ENCODE measurements around the gene PLXNA1.

The PLXNA1 gene

DNA sequence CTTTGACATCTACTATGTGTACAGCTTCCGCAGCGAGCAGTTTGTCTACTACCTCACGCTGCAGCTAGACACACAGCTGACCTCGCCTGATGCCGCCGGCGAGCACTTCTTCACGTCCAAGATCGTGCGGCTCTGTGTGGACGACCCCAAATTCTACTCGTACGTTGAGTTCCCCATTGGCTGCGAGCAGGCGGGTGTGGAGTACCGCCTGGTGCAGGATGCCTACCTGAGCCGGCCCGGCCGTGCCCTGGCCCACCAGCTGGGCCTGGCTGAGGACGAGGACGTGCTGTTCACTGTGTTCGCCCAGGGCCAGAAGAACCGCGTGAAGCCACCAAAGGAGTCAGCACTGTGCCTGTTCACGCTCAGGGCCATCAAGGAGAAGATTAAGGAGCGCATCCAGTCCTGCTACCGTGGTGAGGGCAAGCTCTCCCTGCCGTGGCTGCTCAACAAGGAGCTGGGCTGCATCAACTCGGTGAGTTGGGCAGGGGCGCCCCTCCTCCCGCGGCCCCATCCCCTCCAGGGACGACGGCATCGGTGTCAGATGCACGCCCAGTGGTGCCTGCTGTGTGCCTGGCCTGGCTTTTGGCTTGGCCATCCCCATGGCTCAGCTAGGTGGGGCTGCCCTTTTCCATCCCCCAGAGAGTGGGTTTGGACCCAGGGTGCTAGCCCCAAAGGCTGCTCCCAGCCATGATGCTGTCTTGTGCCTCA is 6.6 kb downstream of the PLXNA1 start:
- no peak for DNase-seq

DNA sequence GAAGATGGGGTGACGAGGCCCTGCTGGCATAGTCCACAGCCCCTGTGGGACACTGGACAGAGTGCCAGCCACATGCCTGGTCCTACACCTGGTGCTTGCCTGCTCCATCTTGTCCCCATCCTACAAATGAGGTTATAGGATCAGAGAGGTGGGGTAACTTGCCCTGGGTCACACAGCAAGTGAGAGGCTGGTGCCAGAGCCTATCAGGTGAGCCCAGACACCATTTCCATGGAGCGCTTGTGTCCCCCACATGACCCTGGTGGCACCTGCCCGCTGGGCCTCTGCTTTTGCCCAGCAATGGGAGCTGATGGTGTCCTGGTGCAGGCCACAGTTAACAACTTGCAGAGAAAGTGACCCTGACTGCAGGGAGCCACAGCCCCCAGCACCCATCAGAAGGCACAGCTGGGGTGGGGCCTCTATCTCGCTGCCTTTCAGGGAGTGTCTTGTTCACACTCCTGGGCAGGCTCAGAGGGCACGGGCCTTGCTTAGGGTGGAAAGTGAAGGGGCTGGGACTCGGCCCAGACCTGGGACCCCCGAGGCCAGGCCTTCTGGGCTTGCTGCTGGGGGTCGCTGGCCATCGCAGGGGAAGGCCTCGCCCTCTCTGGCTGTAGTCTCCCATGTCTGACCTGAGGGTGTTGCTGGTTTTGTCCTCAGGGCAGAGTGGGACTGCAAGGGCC is 7.2 kb downstream of the PLXNA1 start:
- no peak for DNase-seq

DNA sequence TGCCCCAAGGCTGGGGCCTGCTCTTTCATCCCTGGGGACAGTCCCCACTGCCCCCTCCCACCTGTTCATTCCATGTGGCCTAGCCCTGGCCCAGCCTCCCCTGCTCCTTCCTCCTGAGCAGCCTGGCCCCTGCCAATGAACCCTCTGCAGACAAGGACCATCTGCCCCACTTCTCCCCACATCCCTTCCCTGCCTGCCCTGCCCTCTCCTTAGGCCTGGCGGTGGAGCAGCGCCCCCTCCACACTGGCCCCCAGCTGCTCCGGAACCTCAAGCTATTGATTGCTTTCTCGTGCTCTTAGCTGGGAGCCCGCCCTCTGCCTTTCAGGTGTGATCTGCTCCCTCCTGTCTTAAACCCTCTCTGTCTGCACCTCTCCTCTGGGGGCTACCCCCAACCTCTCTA is 8.0 kb downstream of the PLXNA1 start:
- no peak for DNase-seq

DNA sequence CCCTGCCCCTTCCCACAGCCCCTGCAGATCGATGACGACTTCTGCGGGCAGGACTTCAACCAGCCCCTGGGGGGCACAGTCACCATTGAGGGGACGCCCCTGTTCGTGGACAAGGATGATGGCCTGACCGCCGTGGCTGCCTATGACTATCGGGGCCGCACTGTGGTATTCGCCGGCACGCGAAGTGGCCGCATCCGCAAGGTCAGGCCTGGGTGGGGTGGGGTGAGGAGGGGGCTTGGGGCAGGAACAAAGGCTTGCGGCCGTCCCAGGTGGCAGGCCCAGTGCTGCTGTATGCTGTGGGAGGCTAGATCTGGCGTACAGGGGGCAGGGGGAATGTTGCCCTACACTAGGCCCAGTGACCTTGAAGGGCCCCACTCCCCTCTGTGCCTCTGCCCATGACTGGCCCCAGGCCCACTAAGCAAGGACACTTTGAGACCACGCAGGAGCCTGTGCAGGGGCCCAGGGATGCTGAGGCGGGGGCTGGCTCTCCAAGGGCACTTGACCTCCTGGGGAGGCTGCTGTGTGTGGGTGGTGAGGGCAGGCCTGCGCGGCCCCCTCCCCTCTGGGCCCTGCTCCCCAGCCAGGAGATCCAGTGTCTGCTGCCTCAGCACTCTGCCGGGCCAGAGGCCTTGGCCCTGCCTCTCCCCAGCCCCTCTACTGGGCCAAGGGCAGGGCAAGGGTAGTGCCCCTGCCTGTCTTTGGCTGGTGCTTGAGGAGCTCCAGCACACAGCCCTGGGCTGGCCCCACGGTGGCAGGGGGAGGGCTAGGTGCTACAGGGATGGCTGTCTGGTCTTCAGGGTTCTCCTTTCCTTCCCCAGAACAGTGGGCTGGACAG is 8.7 kb downstream of the PLXNA1 start:
- no peak for DNase-seq

DNA sequence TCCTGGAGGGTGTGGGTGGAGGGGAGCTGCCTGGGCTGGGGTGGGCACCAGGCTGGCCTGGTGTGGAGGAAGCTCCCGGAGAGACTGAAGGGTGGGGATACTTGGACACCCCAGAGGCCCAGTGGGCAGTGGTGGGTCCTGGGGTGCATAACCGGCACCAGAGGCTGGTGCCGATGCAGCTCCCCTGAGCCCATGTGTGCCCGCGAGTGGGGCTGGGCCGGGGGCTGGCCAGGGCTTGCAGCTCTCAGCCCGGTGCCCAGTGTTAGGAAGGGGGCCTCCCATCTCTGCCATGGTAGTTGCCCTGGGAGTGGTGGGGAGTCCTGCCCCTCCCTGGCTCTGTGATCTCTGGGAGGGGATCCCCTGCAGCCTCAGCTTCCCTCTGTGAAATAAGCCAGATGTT is 9.3 kb downstream of the PLXNA1 start:
- DNase-seq, result no peak

DNA sequence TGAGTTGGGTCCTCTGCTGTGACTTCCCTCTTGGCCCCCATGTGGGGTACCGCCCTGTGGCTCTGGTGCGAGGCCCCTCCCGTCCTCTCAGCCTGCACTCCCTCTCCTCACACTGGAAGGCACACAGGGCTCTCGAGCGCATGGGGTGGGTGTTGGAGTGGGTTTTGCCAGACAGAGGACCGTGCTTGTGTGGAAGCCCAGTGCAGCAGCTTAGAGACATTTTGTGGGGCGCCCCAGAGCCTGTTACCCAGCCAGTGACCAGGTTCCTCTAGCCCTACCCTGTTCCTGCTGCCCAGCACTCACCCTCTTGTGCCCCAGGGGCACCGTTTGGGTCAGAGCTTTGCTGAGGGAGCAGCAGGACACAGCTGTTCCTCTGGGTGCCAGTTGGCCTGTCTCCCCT is 9.9 kb downstream of the PLXNA1 start:
- no peak for DNase-seq

DNA sequence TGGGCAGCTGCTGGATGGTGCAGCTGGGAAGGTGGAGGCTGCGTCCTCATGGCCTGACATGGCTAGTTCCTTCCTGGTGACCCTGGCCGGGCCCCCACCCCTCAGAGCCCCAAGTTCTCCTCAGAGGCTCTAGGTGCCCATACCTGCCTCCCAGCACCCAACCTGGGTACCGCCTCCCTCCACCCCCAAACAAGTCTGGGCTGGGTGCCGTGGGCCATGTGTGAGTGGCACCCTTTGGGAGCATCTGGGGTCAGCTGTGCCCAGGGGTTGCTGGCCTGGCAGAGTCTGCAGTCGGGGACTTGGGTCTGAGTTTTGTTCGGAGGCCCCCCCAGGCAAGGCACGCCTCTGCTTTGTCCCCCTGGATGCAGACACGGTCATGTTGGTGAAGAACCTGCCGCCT is 10.5 kb downstream of the PLXNA1 start:
- DNase-seq, result no peak

DNA sequence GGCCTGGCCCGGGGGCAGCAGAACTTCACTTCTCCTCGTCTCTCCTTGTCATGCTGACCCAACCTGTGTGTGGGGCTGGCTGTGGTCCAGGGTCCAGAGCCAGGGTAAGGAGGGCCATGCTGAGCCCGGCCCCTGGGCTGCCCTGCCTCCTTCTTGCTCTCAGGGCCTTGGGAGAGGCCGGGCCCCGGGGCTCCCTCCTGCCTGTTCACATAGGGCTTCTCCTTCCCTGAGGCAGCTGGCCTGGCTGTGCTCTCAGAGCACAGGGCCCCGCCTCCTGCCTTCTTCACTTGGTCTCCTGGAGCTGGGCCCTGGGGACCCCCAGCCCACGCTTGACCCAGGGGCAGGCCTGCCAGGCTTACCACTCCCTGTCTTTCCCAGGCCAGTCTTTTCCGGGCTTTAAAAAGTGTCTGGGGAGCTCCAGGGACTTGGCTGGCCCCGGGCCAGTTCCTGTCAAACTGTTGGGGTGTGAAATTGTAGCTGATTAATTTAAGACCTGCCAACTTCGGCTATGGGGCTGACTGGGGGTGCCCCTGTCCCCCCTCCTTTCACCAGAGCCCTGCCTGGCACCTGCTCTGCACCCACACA is 11.8 kb downstream of the PLXNA1 start:
- no peak for DNase-seq

DNA sequence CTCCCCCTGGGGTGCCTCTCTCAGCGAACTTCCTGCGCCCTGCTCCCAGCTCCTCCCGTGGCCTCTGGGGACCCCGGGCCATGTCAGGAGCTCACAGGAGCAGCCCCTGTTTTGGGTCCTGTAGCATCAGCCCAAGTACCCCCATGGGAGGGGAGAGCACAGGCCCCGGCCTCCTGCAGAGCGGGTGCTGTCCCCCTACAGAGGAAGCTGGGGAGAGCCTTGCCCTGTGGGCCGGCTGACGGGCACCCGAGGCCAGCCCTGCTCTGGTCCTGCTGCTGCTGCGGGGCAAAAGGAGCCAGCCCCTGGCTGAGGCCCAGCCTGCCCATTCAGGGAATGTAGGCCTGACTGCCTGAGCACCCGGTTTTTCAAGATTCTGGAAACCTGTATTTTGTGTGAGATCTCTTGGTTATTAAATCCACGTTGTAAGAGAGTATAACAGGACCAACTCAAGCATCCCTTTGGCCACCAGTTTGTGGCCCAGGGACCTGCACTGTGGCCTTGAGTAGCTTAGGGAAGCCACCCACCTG is 12.4 kb downstream of the PLXNA1 start:
- DNase-seq, result no peak

DNA sequence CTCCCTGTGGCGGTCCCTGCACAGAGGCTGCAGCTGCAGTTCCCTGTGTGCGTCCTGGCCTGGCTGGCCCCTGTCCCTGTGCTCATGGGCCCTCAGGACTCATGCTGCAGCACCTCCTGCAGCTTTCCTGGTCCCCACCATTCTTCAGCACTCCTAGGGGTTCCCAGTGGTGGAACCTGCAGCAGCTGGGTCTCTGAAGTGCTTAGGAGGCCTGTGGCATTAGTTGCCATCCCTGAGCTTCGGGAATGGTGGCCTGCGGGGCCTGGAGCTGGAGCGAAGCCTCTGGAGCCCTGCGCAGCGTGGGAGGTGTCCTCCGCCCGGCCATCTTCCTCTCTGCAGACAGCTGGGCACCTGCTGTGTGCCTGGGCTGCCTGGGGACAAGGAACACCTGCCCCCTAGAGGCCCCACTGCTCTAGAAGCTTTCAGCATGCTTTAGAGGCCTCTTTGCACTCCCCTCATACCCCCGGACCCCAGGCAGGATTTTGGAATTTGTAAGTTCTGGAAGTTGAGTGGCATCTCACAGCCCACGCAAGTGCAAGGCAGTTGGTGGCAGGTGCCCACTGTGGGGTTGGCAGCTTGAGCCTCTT is 13.1 kb downstream of the PLXNA1 start:
- no peak for DNase-seq

DNA sequence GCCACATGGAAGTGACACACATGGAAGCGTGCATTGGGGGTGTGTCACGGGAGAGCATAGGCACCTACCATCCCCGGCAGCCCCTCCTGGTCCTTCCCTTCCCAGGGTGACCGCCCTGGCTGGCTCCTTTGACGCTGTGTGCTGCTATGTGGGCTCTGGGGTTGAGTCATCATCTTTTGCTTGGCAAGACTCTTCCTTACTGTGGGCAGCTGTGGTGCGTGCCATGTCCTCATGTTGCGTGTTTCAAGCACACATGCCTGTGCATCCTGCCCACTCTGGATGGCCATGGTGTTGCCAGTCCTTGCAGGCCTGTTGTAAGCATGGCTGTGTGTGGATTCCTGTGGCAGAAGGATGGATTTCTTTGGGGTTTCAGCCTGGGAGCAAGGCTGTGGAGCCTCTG is 14.0 kb downstream of the PLXNA1 start:
- DNase-seq, result no peak

DNA sequence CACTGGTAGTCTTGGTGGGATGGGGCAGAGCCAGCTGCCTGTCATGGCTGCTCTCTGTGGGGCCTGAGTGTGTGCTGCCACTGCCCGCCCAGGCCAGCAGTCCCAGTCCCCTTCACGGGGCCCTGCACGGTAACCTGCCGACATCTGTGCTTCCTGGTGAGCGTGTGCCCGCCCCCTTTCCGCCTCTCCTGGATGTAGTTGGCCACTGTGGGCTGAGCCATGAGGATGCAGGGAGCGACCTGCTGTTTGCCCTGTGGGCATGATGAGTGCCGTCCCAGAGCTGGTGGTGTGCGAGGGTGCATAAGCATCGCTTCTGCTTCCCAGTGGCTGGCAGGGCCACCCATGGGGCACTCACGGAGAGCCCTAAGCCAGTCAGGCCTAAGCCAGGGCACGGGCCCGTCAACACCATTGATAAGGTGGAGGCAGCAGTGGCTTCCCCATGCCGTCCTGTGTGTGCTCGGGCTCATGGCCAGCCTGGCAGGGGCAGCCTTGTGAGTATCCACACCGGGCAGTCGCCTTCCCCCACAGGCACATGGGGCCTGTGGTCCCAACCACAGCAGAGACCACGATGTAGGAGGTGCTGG is 14.6 kb downstream of the PLXNA1 start:
- DNase-seq, result no peak

DNA sequence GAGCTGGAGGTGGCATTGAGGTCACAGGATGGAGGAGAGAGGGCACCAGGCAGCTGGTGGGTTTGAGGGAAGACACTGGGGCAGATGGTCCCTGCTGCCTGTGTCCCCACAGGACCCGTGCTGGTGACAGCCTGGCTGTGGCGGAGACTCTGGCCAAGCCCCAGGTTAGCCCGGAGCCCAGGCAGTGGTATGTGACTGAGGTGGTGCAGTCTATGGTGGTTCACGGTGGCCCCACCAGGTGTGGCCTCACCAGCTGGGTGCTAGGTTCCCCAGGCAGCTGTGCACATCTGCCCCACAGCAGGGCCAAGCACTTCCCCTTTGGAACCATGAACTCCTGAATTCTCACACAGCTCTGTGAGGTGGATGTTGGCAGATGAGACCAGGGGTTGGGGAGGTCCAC is 15.4 kb downstream of the PLXNA1 start:
- DNase-seq, result no peak

DNA sequence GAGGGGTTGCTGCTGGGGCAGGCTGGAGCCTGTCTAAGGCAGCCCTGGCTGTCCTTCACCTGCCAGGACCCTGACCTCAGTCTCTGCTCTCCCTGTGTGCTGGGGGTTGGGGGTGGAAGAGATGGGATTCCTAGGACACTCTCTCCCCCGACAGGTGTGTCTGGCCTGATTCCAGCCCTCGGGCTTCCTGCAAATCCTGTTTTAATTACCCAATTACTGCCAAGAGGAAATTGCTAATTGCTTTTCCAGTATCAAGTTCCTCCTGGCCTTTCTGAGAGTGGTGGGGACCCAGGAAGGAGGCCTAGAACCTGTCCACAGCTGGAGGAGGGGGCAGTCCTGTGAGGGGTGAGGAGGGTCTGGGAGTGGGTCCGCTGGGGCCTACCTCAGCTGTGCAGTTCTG is 15.8 kb downstream of the PLXNA1 start:
- DNase-seq, result no peak

DNA sequence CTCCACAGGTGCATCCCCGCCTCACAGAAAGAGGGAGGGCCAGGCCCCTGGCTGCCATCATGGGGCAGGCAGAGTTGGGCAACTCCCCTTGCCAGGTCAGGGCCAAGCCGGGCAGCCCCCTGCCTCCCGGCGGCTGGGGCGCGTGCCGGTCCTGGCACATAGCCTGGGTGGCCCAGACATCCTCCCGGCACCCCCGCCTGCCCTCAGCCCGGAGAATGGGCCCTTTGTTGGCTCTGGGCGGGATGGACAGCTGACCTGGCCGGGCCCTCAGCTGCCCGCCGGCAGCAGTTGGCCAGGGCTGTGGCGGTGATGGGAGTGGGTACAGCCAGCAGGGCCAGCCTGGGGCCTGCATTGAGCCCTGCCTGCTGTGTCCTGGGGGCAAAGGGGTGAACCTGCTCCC is 16.5 kb downstream of the PLXNA1 start:
- DNase-seq, result no peak

DNA sequence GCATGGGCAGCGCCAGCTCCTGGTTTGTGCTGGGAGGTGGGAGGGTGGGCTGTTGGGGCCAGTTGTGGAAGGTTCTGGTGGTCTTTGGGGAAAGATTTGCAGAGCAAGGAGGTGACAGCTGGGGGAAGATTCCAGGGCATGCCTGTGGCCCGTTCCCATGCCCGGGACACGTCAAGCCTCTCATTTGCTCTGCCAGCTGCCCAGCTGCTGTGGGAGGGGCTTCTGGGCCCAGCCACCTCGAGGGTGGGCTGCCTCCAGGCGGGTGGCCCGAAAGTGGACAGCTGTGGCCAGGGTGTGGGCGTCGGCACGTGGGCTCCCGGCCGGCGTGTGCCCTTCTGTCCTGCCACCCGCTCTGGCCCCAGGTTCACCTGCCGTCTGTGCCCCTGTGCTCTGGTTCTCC is 17.2 kb downstream of the PLXNA1 start:
- no peak for DNase-seq

DNA sequence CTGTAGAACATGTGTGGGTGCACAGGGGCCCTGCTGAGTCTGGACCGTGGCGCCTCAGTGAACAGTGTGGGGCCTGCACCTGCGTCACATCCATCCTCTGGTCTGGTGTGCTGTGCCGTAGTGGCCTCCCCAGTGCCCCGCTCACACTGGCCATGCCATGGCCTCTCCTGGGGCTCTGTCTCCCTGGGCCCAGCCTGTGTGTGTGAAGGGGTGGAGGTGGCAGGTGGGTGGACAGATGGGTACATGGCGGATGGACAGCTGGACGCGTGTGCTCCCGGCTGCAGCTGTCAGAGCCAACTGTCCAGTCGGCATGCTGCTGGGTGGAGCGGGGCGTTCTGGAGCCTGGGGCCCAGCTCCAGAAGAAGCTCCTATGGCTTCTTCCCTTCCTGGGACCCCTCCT is 17.8 kb downstream of the PLXNA1 start:
- DNase-seq, result no peak

DNA sequence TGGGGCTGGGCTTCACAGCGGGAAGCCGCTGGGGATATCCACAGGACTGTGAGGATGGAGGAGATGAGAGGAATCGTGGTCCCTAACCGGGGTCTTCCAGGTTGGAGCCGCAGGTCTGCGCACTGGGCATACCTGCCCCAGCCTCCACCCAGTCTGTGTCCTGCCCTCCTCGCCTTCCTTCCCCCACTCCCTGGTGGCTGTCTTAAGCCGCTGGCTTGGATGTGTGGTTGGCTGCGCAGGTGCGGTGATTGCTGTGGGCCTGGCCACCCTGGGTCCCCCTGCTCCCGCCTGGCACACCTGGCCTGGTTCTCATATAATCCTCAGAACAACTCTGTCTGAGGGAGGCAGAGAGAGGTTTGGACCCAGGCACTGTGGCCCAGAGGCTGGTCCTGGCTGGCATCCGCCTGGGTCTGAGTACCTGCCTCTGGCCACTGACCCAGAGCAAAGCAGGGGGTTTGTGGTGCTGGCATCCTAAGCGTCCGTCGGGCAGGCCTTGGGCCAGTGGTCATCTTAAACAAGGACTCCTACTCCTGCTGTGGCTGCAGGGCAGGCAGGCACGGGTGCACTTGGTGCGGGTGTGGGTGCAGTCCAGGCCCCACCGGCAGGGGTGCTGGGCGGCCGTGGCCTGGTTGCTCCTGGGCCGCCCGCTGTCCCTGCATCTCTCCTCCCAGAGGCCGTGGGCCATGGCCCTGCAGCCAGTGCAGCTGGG is 18.7 kb downstream of the PLXNA1 start:
- no peak for DNase-seq

DNA sequence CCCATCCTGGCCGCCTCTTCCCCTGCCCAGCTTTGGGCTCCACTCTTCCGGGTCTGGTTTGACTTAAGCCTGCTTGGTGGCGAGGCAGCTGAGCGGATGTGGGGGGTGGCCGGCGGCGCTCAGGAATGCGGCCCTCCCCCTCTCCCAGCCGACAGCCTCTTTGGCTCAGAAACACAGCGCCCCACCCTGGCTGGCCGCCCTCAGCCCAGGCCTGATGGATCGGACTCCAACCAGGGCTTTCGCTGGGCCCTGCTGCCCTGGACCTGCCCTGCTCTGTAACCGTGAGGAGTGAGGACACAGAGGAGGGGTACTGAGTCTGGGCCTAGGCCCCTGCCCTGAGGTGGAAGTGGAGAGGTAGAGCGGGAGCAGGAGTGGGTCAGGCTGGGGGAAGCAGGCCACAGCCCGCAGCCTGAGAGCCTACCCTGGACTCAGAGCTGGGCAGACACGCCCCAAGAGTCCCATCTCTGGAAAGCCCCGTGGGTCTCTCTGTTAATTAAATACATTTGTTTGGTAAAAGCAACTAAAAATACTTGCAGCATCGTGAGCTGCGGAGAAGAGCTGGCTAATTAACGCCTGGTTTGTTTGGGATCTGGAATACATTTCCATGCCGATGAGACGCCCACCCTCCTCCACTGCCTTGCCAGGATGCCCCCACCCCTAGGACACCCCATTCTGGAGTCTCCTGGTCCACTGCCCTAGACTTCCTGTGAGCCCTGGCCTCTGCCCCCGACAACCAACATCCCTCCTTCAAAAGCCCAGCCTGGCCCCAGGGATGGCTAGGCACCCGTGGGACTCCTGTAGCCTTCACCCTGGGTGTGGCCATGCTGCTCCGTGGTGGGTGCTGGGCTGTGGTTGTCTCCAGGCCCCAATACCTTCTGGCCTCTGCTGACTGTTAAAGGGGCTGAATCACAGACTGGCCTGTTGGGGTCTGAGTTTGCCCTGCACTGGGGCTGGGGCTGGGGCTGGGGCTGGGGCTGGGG is 19.6 kb downstream of the PLXNA1 start:
- DNase-seq, result no peak

DNA sequence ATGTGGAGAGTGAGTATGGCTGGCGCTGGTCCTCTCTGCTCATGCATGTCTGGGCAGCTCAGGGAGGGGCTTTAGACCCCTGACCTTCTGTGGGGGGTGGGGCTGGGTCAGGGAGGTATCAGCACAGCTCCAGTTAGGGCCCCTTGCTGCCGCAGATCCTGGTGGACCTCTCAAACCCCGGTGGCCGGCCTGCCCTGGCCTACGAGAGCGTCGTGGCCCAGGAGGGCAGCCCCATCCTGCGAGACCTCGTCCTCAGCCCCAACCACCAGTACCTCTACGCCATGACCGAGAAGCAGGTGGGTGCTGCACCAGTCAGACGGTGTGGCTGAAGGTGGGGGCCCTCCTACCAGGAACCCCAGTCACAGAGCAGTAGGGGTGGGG is 20.2 kb downstream of the PLXNA1 start:
- DNase-seq, result no peak
